Measurements from ENCODE around the gene ELOF1.
"Not testable (repeated sequence)": the region's sequence is repeated elsewhere in the genome, so short reads cannot be mapped to it uniquely, and the experiment has no call there.

The ELOF1 gene

DNA sequence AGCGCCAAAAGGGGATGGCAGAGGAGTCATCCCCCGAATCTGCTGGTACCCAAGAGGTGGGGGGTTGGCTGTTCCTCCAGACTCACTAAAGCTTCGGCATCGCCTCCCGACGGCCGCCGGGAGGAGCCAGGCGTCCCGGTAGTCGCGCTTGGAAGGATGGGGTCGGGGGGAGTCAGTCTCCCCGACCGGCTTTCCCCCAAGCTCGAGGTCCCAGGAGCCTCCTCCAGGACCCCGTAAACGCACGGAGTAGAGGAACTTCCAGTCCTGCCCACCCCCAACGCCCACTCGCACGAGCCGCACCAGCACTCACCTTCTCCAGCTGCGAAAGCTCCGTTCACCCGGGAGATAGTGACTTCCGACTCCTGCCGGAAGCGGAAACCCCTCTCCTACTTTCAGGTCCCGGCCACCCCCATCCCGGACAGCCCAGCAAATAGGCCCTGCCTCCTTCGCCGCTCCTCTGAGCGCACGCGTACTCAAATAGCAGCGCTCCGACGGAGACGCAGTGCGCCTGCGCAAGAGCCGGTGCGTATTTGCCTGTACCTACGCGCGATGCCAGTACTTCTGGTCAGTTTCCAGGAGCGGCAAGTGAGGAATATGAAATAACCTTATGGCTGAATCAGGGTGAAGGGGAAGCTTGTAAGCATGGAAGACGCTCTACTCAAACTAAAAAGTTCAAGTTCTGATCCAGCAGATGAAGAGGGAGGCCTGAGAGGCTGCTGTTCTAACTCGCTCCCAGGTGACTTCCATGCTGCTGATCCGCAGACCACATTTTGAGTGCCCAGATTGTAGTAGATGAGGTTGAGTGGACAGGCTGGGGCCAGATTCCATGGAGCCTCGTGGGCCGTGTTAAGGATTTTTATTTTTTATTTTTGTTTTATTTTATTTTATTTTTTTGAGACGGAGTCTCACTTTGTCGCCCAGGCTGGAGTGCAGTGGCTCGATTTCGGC, at the start of gene ELOF1:
Gene ELOF1, minus strand, starts transcription at position 350 of the 948 bp plus-strand sequence. CDS start 4,883 bp downstream, outside the sequence.
- in situ Hi-C loops (cut with MboI; ENCODE audit: low sequenced_read_pairs), result no loop called here

DNA sequence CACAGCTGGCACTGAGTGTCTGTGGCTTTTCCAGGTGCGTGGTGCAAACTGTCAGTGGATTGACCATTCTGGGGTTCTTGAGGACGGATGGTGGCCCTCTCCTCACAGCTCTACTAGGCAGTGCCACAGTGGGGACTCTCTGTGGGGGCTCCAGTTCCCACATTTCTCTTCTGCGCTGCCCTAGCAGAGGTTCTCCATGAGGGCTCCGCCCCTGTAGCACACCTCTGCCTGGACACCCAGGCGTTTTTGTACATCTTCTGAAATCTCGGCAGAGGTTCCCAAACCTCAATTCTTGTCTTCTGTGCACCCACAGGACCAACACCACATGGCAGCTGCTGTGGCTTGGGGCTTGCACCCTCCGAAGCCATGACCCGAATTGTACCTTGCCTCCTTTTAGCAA, 47.5 kb upstream of the ELOF1 start:
- in situ Hi-C loops (cut with MboI; ENCODE audit: low sequenced_read_pairs), result no loop called here

DNA sequence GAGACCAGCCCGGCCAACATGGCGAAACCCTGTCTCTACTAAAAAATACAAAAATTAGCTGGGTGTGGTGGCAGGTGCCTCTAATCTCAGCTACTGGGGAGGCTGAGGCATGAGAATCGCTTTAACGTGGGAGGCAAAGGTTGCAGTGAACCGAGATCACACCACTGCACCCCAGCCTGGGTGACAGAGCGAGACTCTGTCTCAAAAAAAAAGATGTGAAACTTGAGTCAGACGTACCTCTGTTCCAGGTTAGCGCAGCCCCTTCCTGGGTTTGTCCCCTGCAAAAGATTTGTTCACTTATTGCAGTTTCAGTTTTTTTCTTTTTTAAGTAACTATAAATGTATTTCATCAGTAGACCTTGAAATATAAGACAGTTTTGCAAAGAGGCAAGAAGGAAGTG, 40.7 kb upstream of the ELOF1 start:
- in situ Hi-C loops (cut with MboI; ENCODE audit: low sequenced_read_pairs), result not testable (repeated sequence)

DNA sequence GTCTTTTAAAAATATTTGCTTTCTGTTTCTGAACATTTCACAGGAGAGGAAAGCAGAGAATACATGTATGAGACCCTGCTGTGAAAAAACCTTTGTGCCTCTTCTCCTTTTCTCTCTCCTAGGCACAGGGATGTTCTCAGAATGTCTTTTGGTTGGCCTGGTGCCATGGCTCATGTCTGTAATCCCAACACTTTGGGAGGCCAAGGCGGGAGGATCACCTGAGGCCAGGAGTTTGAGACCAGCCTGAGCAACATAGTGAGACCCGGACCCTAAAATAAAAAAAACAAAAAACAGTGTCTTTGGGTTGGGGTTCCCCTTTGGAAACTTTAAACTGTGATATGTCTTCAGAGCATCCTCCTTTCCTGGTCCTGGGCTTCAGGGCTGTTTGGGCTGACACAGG, 39.7 kb upstream of the ELOF1 start:
- in situ Hi-C loops (cut with MboI; ENCODE audit: low sequenced_read_pairs), result no loop called here

DNA sequence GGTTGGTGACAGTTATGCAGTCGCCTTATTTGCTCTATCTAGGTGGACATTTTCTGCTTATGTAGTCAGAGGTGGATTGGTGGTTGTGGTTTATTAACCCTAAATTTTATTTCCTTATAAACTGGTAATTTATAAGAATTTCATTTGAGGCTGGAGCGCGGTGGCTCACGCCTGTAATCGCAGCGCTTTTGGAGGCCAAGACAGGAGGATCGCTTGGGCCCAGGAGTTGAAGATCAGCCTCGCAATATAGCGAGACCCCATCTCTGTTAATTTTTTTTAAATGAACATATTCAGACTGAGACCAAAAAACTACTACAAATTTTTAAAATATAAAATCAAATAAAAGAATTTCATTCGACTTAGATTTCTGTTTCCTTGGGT, 39.1 kb upstream of the ELOF1 start:
- in situ Hi-C loops (cut with MboI; ENCODE audit: low sequenced_read_pairs), result no loop called here

DNA sequence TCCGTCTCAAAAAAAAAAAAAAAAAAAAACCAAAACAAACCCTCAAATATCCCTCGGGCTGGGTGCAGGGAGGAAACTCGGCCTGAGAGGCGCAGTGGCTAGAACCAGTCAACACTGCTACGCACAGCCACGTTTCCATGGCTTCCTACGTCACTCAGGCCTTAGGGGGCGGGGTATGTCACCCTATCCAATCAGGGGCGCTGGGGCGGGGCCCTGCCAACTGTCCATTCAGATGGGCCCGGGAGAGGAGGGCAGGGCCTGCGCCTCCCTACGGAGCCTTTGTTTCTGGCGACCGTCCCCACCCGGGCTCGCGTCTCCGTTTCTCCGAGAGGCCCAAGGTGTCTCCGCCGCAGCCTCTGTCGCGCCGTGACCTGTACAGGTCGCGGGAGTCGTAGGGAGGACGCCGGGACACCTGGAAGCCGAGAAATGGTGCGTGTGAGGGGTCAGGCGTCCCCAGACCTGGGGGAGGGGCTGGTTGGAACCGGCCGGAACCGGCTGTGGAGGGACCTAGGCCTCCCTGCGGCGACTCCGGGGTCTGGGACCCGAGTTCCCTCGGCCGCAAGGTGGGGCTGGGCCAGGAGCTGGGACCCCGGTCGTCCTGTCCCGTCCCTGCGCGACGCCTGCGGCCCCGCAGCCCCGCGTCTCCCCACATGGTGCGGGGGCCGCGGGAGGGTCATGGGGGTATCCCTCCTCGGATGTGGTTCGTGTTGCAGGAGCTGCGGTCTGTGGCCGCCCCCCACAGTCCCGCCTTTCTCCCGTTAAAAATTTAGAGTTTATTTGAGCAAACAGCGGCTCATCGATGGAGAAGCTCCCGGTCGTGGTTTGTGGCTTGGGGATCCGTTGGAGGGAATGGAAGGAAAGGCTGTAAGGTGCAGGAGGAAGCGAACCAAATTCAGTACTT, 38.4 kb upstream of the ELOF1 start, which contains the start of gene ZNF627:
Gene ZNF627, plus strand, starts transcription at position 282 of the 901 bp plus-strand sequence. Its CDS starts 145 bp downstream, at position 427.
- in situ Hi-C loops (cut with MboI; ENCODE audit: low sequenced_read_pairs), result no loop called here

DNA sequence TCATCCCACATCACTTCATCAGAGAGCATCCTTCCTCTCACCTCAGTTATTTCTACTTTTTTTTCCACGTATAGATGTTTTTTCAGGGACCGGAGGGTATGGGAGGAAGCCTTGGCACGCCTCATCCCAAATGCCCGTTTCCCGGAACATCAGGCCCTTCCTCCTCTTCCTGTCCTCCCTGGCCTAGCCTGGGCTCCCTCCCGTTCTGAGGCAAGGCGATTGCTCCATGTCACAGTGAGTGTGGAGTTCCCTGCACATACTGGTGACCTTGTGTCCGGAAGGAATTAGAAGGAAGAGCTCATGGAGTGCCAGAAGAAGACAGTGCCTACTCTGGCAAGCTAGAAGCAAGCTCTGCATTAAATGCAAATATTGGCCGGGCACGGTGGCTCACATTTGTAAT, 37.1 kb upstream of the ELOF1 start:
- in situ Hi-C loops (cut with MboI; ENCODE audit: low sequenced_read_pairs), result no loop called here

DNA sequence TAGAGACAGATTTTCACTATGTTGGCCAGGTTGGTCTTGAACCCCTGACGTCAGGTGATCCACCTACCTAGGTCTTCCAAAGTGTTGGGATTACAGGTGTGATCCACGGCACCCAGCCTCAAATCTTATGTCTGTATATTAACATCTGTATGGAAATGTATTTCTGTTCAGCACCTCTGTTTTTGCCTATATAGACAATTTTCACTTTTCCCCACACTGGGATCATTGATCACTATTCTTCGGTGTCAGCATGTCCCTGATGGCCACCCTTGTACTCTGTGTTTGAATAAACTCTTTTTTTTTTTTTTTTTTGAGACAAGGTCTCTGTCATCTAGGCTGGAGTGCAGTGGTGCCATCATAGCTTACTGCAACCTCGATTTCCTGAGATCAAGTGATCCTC, 35.1 kb upstream of the ELOF1 start:
- in situ Hi-C loops (cut with MboI; ENCODE audit: low sequenced_read_pairs), result no loop called here

DNA sequence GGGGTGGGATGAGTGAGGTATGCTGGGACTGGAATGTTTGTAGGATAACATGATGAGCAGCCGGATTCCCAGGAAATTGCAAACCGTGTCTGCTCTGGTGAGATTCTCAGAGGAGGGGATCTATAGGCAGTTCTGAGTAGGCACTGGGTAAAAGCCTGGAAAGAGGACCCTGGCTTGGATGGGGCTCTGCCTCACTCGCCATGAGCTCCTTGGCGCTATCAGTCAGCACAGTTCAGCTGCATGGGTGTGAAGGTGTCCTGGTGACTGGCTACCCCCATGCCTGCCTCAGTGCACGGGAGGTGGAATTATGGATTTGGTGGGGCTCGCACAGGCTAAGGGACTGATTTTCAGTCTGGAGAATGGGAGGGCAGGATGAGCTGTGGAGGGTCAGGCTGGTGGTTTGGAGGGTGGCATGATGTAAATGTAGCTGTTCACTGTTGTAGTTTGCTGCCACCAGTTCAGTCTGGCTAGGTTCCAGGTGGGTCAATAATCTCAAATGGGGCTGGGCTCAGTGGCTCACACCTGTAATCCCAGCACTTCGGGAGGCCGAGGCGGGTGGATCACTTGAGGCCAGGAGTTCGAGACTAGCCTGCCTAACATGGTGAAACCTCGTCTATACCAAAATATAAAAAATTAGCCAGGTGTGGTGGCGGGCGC, 29.1 kb upstream of the ELOF1 start:
- in situ Hi-C loops (cut with MboI; ENCODE audit: low sequenced_read_pairs), result no loop called here

DNA sequence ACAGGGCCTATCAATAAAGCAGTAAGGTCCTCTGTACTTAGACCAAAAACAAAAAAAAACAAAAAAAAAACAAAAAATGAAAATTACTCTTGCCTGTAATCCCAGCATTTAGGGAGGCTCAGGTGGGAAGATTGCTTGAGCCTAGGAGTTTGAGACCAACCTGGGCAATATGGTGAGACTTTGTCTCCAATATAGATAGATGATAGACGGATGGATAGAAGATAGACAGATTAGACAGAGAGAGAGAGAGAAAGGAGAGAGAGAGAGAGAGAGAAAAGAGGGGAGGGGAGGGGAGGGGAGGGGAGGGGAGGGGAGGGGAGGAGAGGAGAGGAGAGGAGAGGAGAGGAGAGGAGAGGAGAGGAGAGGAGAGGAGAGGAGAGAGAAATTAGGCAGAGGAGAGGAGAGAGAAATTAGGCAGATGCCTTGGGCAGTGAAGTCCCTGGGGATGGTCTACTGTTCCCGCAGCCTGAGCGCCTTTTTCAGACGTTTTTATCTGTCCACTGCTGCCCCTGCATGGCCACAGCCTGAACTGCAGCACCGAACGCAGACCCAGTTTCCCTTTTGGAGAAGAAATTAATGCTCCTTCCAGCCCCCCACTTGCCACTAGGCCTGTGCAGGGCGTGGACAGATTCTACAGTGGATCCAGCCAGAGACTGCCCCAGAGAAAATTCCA, 28.4 kb upstream of the ELOF1 start:
- in situ Hi-C loops (cut with MboI; ENCODE audit: low sequenced_read_pairs), result no loop called here

DNA sequence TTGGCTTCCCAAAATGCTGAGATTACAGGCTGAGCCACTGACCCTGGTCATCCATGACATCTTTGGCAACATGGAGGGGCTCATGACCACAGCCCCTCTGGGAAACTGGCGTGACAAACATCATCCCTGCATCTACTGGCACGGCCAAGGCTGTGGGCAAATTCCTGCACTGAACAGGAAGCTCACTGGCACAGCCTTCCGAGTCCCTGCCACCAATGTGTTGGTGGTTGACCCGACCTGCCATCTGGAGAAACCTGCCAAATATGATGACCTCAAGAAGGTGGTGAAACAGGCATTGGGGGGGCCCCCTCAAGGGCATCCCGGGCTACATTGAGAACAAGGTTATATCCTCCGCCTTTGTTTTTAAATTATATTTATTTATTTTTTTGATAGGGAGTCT, 27.3 kb upstream of the ELOF1 start:
- in situ Hi-C loops (cut with MboI; ENCODE audit: low sequenced_read_pairs), result no loop called here

DNA sequence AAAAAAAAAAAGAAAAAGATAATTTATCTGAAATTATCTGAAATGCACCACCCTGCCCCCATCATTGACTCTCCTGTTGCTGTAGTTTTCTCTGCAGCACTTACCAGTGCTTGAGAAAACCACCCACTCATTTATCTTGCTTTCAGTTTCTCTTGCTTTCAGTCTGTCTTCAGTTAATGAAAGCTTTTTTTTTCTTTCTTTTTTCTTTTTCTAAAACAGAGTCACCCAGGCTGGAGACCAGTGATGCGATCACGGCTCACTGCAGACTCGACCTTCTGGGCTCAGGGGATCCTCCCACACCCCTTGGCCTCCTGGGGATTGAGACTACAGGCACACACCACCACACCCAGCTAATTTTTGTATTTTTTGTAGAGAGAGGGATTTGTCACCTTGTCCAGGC, 22.7 kb upstream of the ELOF1 start:
- in situ Hi-C loops (cut with MboI; ENCODE audit: low sequenced_read_pairs), result no loop called here

DNA sequence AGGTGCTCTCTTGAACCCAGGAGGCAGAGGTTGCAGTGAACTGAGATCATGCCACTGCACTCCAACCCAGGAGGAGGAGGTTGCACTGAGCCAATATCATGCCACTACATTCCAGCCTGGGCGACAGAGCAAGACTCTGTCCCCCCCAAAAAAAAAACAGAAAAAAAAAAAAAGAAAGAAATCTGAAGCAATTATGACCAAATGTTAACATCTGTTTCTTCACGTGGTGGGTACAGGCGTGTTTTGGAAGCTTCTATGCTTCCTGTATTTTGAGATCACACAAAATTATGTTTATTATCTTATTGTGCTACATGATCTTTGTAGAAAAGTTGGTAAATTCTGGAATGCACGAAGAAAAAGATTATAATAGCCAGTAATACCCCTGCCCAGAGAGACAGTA, 21.1 kb upstream of the ELOF1 start:
- in situ Hi-C loops (cut with MboI; ENCODE audit: low sequenced_read_pairs), result no loop called here

DNA sequence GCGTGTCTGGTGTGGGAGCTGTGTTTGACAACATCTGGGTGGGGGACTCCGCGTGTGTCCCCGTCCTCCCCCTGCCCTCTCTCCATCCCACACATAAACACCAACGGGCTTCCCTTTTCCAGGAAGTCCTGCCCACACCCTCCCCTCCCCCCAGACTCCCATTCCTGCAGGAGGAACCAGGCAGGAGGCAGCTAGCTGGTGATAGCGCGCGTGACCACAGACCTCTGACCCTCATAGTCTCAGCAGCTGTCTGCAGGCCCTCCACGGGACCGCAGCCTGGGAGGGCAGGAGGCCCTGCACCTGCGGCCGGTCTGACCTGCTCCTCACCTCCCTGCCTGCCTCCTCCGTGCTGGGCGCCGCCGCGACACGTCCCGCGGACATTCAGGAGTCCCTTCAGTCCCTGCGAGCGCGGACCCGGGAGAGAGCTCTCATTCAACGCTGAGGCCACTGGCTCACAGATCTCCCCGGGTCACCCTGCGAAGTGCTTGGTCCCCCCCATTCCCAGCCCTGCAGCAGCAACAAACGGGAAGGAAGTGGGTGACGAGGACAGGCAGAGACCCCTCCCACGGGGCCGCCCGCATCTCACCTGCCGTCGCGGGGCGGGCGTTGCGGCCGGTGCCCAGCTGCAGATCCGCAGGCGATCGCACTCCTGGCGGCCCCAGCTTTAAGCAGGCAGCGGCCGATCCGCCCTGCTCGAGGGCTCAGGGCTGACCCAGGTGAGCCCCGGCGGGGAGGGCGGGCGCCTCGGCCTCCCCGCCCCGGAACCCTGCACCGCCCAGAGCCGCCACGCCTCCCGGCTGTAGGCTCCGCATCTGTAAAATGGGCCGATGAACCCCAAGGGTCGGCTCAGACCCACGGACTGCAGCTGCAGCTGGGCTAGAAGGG, 19.5 kb upstream of the ELOF1 start:
- in situ Hi-C loops (cut with MboI; ENCODE audit: low sequenced_read_pairs), result no loop called here

DNA sequence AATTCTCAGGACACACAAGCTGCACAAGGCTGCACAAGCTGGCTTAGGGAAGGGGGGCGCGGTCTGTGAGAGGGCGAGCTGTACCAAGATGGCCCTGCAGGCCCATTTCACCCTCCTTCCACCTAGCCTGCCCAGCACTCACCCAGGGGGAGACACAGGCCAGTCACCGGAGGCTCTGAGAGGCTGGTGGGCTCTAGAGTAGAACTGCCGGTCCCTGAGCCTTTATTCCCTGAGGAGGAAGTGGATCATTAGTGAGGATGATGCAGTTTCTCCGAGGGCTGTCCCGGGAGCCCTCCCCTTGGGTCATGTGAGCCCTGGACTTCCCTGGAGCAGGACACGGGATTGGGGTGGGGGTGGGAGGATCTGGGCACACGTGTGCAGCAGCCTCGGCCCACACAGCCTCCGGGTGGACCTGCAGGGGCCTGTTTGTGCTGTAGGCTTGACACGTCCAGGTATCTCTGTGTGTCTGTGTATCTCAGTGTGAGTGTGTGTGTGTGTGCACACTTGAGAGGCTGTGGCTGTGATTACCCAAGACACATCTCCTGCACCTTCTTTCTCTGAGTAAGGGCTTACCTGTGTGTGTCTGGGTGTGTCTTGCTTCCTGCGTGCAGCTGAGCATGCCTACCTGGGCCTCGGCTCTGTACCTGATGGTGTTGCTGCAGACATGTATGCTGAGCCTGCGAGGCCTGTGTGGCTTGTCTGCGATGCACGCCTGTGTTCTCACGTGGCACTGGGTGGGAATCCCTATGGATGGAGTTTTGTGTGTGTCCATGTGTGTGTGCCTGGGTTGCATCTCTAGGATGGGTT, 18.6 kb upstream of the ELOF1 start, which contains the start of gene ACP5:
Gene ACP5, minus strand, starts transcription at position 195 of the 807 bp plus-strand sequence. CDS start 328 bp downstream, outside the sequence.
- in situ Hi-C loops (cut with MboI; ENCODE audit: low sequenced_read_pairs), result no loop called here

DNA sequence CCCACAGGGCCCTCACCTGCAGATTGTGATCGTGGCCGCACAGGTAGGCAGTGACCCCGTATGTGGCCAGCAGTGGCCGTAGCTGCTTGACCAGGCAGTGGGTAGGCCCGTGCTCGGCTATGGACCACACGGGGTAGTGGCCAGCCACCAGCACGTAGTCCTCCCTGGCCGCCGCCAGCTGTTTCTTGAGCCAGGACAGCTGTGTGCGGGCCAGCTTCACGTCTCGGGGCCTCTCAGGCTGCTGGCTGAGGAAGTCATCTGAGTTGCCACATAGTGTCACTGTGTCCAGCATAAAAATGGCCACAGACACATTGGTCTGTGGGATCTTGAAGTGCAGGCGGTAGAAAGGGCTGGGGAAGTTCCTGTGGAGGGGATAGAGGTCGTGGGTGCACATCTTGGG, 17.2 kb upstream of the ELOF1 start:
- in situ Hi-C loops (cut with MboI; ENCODE audit: low sequenced_read_pairs), result no loop called here

DNA sequence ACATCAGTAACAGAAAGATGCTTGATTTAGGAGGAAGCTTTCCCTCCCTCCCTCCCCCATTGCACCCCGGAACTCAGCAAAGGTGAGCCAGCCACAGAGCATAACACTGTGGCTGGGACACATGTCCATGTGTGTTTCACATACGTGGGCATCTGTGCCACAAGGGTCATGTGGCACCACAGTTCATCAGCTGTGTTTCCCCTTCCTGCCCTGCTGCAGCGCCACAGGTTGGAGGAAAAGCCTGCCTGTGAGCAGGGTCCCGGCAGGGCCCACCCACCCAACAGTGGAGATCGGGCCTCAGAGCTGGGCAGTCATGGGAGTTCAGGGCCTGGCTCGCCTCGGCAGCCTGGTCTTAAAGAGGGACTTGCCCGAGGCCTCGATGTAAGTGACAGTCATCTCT, 15.7 kb upstream of the ELOF1 start:
- in situ Hi-C loops (cut with MboI; ENCODE audit: low sequenced_read_pairs), result no loop called here

DNA sequence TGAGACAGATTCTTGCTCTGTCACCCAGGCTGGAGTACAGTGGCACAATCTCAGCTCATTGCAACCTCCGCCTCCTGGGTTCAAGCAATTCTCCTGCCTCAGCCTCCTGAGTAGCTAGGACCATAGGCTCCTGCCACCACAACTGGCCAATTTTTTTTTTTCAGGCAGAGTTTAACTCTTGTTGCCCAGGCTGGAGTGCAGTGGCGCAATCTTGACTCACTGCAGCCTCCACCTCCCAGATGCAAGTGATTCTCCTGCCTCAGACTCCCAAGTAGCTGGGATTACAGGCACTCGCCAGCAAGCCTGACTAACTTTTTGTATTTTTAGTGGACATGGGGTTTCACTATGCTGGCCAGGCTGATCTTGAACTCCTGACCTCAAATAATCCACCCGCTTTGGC, 14.7 kb upstream of the ELOF1 start:
- in situ Hi-C loops (cut with MboI; ENCODE audit: low sequenced_read_pairs), result not testable (repeated sequence)

DNA sequence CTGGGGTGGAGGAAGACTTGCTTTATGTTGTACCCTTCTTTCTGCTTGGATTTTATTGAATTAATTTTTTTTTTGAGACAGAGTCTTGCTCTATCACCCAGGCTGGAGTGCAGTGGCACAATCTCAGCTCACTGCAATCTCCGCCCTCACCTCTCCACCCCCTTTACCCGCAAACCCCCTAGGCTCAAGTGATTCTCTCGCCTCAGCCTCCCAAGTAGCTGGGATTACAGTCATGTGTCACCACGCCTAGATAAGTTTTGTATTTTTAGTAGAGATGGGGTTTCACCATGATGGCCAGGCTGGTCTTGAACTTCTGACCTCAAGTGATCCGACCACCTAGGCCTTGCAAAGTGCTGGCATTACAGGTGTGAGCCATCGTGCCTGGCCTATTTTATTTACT, 14.3 kb upstream of the ELOF1 start:
- in situ Hi-C loops (cut with MboI; ENCODE audit: low sequenced_read_pairs), result not testable (repeated sequence)

Data from HL-60/S4 treated with retinoic acid at 250 ng/mL for 4 days and 3 days (cell line).